Retina (tissue), 1 donor: ENCODE measurements around the gene SUCLG2.

Experiments used
- DNase-seq: peaks from one replicate; pipeline ENCODE4 v3.0.0-alpha.2; 2016

Gene SUCLG2, protein sequence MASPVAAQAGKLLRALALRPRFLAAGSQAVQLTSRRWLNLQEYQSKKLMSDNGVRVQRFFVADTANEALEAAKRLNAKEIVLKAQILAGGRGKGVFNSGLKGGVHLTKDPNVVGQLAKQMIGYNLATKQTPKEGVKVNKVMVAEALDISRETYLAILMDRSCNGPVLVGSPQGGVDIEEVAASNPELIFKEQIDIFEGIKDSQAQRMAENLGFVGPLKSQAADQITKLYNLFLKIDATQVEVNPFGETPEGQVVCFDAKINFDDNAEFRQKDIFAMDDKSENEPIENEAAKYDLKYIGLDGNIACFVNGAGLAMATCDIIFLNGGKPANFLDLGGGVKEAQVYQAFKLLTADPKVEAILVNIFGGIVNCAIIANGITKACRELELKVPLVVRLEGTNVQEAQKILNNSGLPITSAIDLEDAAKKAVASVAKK

DNA sequence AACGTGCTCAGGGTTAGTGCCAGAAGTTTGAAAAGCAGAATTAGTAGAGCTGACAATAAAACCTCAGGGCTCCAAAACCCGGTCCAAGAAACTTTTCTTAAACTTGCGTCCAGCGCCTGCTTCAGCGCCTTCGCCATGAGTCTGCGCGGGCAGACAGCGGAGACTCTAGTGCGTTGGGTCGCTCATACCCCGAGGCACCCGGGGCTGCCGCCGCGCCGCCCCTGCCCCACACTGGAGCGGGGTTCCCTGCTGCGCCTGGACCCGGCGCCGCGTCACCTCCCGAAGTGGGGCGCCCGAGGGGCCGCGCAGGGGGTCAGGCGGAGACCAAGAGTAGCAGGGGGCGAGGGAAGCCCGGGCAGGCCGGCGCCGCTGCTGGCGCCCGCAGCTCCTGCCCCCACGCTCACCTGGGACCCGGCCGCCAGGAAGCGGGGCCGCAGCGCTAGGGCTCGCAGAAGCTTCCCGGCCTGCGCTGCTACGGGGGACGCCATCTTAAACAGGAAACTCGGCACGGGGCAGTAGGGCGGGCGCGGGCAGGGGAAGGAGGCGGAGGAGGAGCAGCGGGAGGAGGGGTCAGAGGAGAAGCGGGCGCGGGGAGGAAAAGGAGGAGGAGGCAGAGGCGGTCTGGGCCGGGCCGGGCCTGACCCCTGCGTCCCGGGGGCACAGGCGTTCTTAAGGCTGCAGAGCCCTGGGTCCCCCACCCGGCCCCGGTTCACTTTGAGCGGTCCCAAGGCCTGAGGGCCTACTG is at the start of gene SUCLG2:
Gene SUCLG2 (minus strand): TSS at position 514 of the 745 bp plus-strand sequence. CDS start 26 bp downstream, at position 488.
- DNase-seq, result peak; percentile 91

DNA sequence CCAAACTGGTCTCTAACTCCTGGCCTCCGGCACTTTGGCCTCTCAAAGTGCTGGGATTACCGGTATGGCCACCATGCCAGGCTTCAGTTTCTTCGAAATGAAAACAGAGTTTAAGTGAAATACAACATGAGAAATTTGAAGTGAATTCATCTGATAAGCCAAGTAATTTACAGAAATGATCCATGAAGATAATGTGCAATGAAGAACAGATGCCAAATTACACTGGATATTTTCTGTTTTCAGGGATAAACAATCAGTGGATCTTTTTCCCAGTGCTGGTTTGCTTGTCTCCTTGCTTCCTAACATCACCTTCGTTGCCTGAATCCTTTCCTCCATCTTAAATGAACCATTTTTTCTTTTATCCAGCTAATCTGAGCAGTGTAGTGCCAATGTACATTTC is 46.2 kb upstream of the SUCLG2 start:
- no peak for DNase-seq

DNA sequence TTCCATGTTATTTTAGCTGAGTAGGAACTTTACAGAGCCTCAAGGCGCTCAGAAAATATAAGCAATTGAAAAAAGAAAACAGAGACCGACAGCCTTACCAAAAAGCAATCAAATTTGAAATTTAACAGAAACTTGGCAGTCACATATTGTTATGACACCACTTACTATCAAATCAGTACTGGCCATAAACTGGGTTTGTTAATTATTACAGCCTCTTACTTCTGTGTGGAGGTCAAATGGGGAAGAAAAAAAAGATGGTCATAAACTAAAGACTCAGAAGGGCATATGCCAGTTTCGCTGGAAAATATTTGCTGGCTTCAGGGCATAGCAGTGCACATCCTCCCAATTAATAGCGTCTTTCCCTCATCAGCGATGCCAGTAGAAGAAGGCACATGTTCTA is 45.5 kb upstream of the SUCLG2 start:
- DNase-seq, result no peak

DNA sequence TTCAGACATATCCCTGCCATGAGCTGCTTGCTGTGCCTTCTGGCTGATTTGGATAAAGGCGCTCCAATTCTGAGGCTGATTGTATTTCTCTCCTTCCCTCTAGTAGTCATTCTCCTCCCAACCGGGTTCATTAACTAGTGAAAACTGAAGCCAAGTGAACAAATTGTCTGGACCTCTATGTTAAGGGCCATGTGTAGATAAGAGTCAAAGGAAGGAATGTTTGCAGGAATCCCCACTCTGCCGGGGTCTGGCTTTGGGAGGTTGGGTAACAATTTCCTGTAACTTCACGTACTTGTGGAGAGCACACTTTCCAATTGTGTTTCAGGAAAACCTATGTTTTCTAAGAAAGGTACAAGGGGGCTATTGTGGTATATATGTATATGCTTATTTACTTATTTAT is 38.2 kb upstream of the SUCLG2 start:
- DNase-seq, result no peak

DNA sequence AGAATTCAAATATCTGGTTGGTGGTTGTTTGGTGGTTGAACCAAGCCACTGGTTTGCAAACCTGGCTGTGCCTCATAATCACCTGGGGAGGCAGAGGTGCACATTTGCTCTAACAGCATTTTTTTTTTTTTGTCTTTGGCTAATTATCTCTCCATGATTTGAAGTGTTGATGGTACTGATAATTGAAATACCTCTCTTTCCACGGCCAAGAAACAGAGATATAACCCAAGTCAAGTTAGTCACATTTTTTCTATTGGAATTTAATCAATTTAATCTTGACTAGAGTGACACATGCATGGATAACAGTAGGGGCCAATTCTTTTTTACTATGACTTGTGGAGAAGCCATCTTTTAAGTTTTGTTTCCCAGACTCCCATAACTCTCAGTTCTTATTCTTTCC is 37.5 kb upstream of the SUCLG2 start:
- DNase-seq, result no peak

DNA sequence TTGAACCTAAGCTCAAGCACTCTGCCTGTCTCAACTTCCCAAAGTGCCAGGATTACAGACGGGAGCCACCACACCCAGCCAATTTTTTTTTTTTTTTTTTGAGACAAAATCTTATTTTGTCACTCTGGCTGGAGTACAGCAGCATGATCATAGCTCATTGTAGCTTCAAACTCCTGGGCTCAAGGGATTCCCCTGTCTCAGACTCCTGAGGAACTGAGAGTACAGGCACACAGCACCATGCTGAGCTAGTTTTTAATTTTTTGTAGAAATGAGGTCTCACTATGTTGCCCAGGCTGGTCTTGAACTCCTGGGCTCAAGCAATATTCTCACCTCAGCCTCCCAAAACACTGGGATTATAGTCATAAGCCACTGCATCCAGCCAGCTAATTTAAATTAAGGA is 36.8 kb upstream of the SUCLG2 start:
- no peak for DNase-seq

DNA sequence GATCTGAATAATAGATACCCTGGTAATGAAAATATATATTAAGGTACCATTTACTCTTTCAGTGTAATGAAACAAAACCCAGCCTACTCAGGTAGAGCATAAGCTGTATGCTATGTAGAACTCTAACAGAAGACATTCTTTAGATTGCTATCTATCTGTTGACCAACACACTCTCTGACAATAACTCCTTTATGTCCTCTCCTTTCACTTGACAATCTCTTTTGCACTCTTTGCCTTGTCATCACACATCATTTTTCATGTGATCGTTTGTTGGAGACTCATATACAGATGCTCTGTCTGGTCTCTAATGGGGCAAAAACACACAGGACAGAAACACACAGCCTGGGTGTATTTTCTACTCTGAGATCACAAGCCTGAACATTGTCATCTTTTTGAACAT is 35.4 kb upstream of the SUCLG2 start:
- no peak for DNase-seq

DNA sequence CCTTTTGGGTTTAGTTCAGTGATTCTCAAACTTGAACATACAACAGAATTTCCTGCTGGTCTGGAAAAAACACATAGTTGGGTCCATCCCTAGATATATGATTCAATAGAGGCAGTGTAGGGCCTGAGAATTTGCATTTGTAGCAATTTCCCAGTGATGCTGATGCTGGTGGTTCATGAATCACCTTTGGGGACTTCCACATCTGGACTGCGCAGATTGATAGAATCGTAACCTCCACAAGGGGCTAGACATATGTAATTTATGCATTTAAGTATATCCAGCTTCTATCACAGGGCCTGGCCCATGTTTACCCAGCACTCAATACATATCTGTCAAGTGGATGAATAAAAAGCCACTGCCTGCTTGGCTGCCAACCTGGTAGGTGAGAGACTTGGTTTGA is 33.8 kb upstream of the SUCLG2 start:
- no peak for DNase-seq

DNA sequence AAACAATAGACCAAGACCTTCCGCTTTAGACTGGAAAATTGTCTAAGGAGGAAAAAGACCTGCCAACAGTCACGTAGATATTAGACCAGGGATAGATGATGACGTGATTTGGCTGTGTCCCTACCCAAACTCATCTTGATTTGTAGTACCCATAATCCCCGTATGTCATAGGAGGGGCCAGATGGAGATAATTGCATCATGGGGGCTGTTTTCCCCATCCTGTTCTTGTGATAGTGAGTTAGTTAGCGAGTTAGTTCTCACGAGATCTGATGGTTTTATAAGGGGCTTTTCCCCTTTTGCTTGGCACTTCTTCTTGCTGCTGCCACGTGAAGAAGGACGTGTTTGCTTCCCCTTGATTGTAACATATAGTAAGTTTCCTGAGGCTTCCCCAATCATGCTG is 31.7 kb upstream of the SUCLG2 start:
- no peak for DNase-seq

DNA sequence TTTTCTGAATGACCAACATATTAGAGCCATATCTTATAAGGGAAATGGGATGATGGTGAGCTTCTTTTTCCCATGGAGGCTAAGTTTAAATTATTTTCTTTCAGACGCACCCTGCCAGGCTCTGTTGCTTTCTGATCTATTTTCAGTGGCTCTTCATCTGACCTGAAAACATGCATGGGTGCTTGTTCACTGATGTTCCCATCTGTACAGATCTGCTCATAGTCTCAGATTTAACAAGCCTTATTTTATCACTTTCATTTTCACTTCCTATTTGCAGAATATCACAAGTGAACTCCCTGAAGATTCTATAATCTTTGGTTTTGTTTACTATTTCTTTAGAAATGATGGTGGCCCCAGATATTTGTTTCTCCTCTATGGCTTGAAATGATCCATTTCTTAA is 31.1 kb upstream of the SUCLG2 start:
- no peak for DNase-seq

DNA sequence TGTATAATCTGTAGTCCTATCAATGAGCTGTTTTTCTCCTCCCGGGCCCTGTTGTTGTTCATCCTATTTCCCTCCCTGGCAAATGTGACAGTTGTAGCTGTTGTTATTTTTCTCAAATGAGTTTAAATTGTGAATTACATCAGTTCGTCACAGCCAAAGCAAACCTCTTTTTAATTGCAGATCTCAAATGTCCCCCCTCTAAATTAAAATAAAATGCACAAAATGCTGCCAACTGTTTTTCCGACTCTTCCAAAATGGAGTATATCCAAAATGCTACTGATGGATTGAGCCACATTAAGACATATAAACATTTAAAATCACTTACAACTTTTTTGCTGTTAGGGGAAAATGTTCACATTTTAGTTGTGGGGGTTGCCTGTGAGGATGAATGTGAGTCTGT is 29.8 kb upstream of the SUCLG2 start:
- DNase-seq, result no peak

DNA sequence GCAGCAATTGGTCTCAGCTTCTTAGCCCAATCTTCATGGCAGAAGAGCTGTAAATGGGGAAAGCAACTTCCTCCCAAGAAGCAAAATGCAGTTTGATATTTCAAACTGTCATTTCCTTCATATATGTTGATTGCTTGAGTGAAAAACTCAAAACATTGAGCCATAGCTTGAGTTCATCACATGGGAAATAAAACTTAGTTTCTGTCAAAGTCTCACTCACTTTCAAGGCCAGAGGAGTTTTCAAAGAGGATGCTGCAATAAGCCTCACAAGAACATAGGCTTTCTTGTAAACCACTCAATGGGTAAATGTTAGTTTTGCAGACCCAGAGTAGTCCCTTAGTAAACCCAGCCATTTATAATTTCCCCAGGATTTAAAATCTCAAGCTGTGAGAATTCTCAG is 29.1 kb upstream of the SUCLG2 start:
- no peak for DNase-seq

DNA sequence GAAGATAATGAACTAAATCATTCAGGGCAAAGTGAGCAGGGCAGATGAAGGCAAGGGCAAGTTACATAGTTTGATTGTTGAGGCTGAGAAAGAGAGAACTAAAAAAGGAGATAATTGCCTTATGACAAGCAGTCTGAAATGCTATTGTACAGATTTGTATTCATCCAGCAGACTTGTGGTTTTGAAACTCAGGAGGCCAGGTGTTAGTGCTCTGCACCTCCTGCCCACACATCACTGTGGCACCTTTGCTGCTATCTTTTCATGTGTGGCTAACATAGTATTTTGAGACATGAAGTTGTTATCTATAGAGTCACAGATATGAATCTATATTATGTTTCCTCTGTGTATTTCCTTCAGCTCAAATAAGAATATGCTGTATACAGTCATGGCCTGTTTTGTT is 24.3 kb upstream of the SUCLG2 start:
- DNase-seq, result no peak

DNA sequence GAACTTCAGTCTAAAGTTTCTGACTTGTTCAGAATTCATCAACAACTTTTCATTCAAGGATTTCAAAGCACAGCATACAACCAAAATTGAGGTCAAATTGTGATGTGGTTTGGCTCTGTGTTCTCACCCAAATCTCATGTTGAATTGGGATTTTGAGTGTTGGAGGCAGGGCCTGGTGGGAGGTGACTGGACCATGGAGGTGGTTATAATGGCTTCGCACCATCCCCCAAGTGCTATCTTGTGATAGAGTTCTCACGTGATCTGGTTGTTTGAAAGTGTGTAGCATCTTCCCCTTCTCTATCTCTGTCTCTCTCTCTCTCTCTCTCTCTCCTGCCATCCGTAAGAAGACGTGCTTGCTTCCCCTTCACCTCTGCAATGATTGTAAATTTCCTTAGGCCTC is 19.6 kb upstream of the SUCLG2 start:
- DNase-seq, result no peak

DNA sequence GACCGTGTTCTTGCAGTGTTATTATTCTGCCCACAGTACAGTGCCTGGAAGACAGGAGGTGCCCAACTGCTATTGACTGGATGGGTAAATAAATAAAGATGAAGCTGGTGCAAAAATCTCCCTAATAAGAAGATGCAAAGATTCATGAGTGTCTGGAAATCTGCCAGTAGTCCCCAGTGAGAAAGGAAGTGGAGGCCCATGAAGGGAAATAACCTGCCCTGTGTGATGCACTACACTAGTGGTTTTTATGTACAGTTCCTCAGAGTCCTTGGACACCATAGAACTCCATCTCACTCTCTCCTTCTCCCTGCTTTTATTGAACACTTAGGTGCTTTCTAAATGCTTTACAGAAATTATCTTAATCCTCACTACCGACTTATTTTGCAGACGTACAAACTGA is 8.3 kb upstream of the SUCLG2 start:
- no peak for DNase-seq

DNA sequence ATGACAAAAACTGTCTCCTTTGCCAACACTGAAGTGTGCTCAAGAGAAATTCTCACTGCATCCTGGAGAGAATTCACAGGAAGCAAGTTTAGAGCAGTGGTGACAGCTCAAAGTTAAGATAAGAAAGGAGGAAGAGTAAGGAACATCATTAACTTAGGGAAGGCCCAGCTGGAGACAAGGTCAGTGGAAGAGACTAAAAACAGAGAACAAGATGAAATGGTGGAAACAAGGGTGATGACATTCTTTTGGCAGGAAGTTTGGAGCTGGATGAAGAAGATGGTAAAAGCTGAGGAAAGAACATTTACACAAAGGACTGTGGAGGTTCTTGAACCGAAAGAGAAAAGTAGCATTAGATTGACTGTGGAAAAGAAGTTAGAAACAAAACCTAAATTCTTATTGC is 6.7 kb upstream of the SUCLG2 start:
- DNase-seq, result no peak

DNA sequence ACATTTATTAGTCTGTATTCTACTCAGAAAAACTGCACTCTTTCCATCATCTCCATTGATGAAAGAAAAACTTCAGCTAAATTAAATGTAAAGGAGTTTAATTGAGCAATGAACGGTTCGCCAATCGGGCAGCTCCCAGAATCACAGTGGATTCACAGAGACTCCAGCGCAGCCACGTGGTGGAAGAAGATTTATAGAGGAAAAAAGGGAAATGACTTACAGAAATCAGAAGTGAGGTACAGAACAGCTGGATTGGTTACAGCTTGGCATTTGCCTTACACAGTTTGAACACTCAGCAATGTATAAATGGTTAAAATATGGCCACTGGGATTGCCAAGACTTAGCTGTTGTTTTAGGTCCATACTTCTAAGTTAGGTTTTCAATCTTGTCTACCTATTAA is 2.8 kb upstream of the SUCLG2 start:
- no peak for DNase-seq

DNA sequence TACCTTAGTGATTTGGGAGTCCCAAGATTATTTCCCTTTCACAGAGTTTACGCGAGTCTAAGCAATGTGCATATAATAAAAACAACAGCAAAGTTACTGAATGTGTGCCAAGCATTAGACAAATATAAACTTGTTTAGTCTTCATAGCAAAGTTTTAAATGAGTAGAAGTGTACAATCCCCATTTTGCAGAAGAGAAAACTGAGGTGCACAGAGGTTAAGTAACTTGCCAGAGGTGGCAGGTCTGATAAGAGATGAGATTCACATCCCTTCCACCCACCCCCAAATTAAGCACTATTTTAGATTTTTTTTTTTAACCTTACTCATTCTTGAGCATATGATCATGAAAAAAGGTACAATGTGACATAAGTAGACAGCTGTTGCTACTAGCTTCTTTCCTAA is 2.2 kb upstream of the SUCLG2 start:
- no peak for DNase-seq

DNA sequence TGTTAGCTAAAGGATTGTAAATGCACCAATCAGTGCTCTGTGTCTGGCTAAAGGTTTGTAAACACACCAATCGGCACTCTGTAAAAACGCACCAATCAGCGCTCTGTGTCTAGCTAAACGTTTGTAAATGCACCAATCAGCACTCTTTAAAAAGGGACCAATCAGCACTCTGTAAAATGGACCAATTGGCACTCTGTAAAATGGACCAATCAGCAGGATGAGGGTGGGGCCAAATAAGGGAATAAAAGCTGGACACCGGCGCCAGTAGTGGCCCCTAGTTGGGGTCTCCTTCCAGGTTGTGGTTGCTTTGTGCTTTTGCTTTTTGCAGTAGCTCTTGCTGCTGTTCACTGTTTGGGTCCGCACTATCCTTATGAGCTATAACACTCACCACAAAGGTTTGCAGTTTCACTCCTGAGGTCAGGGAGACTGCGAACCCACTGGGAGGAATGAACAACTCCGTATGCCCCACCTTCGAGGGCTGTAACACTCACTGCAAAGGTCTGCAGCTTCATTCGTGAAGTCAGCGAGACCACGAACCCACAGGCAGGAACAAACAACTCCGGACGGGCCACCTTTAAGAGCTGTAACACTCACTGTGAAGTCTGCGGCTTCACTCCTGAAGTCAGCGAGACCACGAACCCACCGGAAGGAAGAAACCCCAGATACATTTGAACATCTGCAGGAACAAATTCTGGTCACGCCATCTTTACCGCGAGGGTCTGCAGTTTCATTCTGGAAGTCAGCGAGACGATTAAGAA is 1.1 kb upstream of the SUCLG2 start:
- no peak for DNase-seq

DNA sequence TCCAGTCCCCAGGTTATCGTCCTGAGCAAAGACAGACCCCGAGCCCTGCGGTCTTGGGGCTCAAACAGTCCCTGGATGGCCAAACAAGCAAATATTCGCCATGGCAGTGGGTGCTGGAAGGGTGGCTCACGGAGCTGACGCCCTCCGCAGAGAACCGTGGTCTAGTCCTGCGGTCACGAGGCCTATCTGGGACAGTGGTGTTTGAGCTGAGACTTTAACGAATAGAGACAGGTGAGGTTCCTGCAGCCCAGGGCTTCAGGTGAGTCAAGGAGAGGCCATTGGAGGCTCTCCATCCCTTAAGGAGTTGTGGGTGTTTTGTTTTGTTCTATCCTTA is 399 bp upstream of the SUCLG2 start:
- no peak for DNase-seq

DNA sequence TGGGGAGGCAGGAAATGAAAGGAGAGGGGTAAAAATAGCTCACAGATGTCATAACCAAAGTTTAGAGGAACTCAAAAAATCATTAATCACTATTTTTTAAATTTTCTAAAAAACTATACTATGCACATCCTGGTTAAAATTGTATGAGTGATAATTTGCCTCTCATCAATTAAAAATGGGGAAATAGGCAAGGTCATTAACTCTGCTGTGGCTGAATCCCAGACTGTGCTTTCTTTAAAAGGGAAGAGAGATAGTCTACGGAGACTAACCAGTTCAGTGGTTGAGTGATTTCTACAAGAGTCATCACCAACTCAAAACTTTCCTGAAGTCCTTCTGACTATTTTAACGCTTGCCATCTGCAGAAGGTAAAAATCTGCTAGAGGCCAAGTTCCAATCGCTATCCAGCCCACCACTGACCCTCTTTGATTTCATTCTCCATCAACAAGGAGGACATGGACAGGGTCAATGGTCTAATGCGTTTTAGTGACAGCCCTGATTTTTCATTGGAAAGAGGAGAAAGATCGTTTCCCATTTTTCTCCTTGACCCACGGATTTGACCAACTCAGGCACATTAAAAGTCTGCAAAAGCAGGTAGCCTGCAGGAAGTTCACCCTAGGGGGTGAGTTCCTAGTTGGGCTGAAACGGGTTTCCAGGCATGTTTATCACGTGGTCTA is 850 bp downstream of the SUCLG2 start:
- DNase-seq, result no peak

DNA sequence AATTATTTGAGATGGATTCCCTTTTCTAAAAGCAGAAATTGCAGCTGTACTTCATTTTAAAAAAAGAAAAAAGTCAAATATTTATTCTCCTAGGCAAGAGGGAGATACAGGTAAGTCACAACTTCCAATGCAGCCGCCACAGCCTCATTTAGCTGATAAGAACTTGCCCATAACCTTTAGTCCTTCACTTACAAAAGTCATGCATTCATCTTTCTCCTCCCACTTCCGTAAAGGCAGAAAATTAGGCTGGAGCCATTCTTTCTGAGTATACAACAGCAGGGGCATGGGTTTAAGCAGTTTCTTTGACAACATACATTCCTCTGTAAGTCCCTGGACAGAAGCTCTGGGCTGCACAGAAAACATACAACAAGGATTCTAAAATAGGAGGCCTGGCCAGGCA is 4.3 kb downstream of the SUCLG2 start:
- no peak for DNase-seq

DNA sequence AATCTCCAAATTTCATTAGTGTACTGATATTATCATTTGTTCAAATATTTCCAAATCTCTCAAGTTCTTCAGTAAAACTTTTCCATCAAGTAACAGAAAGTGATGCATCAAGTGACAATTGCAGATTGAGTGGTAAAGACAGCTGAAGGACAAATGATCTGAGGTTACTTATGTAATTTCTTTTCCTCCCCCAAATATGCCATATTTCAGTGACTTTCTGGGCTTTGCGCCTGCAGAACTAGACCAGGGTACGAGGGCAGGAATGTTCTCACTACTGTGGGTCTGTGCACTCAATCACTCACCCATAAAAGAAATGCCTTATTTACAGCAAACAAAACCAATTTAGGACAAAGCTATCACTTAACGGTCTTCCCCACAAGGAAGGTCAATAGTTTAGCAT is 4.7 kb downstream of the SUCLG2 start:
- DNase-seq, result no peak
